ENCODE data around the gene C1QTNF8. TPM values are rescaled to one million over a fixed set of nuclear protein-coding genes. Genes with fewer than 3 reads are reported as not detected.

The C1QTNF8 gene
- total and polyA plus RNA-seq, 2 of the 8 experiments (the other 6 are each of a cell fraction or from before 2014, with no cell fraction given) = not detected

GRCh38 chr16:1090620-1091587, 5.1 kb downstream of the C1QTNF8 start:
- no peak overlapping the region for H3K4me3 ChIP-seq (ENCODE audit: extremely low read depth in 1 of 4, insufficient read depth in 2 of 4, low read depth in 3 of 4, low read length in 4 of 4)
- ChIA-PET POLR2A (ENCODE audit: partially characterized antibody) (no interaction called here), CTCF (ENCODE audit: partially characterized antibody) (interaction anchor here (1.0 to 1.2 kb wide), 2 partner anchors 12 to 33 kb away, joined by 3 to 4 read pairs; no protein-coding TSS in a partner anchor)
- H4K8ac ChIP-seq (ENCODE audit: extremely low read depth, insufficient read depth, low read length) = 0 out of 2 replicates have a peak overlapping the region, but pooled peaks have one; percentile 21
- H3K4me1 ChIP-seq (replicated peaks in 1 of 4; ENCODE audit: control insufficient read depth in 3 of 4, insufficient read depth in 4 of 4, low read length in 3 of 4) = peaks cover 0 to 10% (median 5%) of the 10 kb centered on the region in 4 experiments; a peak in 5 of 7 replicates
- FAIRE-seq (no peak), DNase-seq (ENCODE audit: low read depth in 1 of 2, low spot score in 2 of 2) (no peak)
- no peaks in the 10 kb centered on the region for H3K36me3 ChIP-seq (ENCODE audit: control insufficient read depth in 2 of 4, insufficient read depth in 4 of 4, low read length in 3 of 4)
- H3K23me2 ChIP-seq (ENCODE audit: low read depth, low read length) = no peaks in the 10 kb centered on the region
- H2BK5ac ChIP-seq (ENCODE audit: low read depth, low read length) = no peak overlapping the region
- H3K79me1 ChIP-seq (ENCODE audit: low read depth, low read length) = no peaks in the 10 kb centered on the region
- 0 out of 2 replicates have a peak overlapping the region, but pooled peaks have one; percentile 9 for H2BK12ac ChIP-seq (ENCODE audit: low read depth, low read length)
- H3K4me2 ChIP-seq (ENCODE audit: insufficient read depth in 1 of 2, low read depth in 2 of 2, low read length in 2 of 2) = no peak overlapping the region
- no peak overlapping the region for H3K56ac ChIP-seq (replicated peaks; ENCODE audit: insufficient read length, low read depth, low read length)
- H2BK20ac ChIP-seq (ENCODE audit: low read length) = no peak overlapping the region
- peak overlapping the region; percentile 80 for H4K91ac ChIP-seq (replicated peaks; ENCODE audit: insufficient read length, low read length)
- no peak overlapping the region for H2BK120ac ChIP-seq (replicated peaks; ENCODE audit: low read depth, low read length)
- no peak overlapping the region for H3K4ac ChIP-seq (replicated peaks; ENCODE audit: insufficient read length, low read depth, low read length)
- H2BK15ac ChIP-seq (ENCODE audit: low read length) = no peak overlapping the region
- H4K20me1 ChIP-seq (replicated peaks in 1 of 2; ENCODE audit: control insufficient read depth in 1 of 2, insufficient read depth in 2 of 2, low read length in 2 of 2) = peaks cover 0 to 2% of the 10 kb centered on the region in 2 experiments
- no peak overlapping the region for H3K27ac ChIP-seq (ENCODE audit: low read depth, low read length)
- H3K79me2 ChIP-seq (ENCODE audit: control insufficient read depth in 1 of 2, insufficient read depth in 2 of 2, low read length in 2 of 2) = no peaks in the 10 kb centered on the region
- no peak overlapping the region for H3K14ac ChIP-seq (ENCODE audit: insufficient read length)
- WGBS, 2 experiments (ENCODE audit: extremely low coverage in 1 of 2, insufficient coverage in 1 of 2, insufficient read length in 1 of 2, insufficient replicate concordance in 2 of 2, low coverage in 1 of 2, low lambda C conversion rate in 2 of 2, missing lambda C conversion rate in 1 of 2) = 84% methylated on average over 10 of the region's 27 CpGs; no CpG with 5 or more reads in 1 of the 2 experiments
- H3K18ac ChIP-seq (ENCODE audit: extremely low read depth, low read length) = peak overlapping the region; percentile 87
- H3K9ac ChIP-seq (replicated peaks in 1 of 4; ENCODE audit: extremely low read depth in 1 of 4, low read depth in 3 of 4, low read length in 3 of 4) = no peak overlapping the region
- no peak overlapping the region for H2AFZ ChIP-seq (ENCODE audit: low read length)
- H4K5ac ChIP-seq (ENCODE audit: insufficient read length, low read depth, low read length) = no peak overlapping the region
- H3K27me3 ChIP-seq (replicated peaks in 1 of 4; ENCODE audit: control insufficient read depth in 3 of 4, extremely low read depth in 1 of 4, insufficient read depth in 3 of 4, low read length in 3 of 4) = no peaks in the 10 kb centered on the region
- H3K9me3 ChIP-seq (ENCODE audit: insufficient read depth in 2 of 2, low read depth in 1 of 2, low read length in 1 of 2) = peaks cover 0 to 4% of the 10 kb centered on the region in 2 experiments; a peak in 1 of 4 replicates
- no peak overlapping the region for H2AK5ac ChIP-seq (ENCODE audit: low read depth, low read length)
- no peak overlapping the region for H3K23ac ChIP-seq (ENCODE audit: insufficient read length)
- TF ChIP-seq CHD1 (IDR thresholded peaks at IDR 0.05; ENCODE audit: low read depth, low read length) = no peak

Data from H1 (cell line).